DOHH2 (cell line): Measurements from ENCODE around the gene TMEM33.

Experiments used
- H3F3A ChIP-seq: fragments of 200-600 bp; sonication (generic), shearing (Covaris generic); 2 replicates; pipeline ENCODE4 v1.6.0; 2016; ENCODE audit warnings: antibody characterized with exemption, mild to moderate bottlenecking; ENCODE audit not compliant: control insufficient read depth, insufficient read depth
- H3K27ac ChIP-seq: fragments of 200-600 bp; sonication (generic); 2 replicates; pipeline ENCODE4 v1.5.1; 2014; ENCODE audit warnings: low read depth, mild to moderate bottlenecking, low read length, moderate library complexity
- H3K27me3 ChIP-seq: fragments of 200-600 bp; sonication (generic); 2 replicates; pipeline ENCODE4 v1.6.1; 2014; ENCODE audit warnings: mild to moderate bottlenecking, low read length, mixed read lengths; ENCODE audit not compliant: control insufficient read depth
- H3K36me3 ChIP-seq: fragments of 200-600 bp; sonication (generic); 2 replicates; pipeline ENCODE4 v1.6.1; 2014; ENCODE audit warnings: mild to moderate bottlenecking, low read length, moderate library complexity, mixed read lengths; ENCODE audit not compliant: control insufficient read depth
- H3K4me1 ChIP-seq: fragments of 200-600 bp; sonication (generic); 2 replicates; pipeline ENCODE4 v1.6.1; 2014; ENCODE audit warnings: mild to moderate bottlenecking, low read length, mixed read lengths; ENCODE audit not compliant: control insufficient read depth
- H3K4me2 ChIP-seq: fragments of 200-600 bp; sonication (generic); 2 replicates; pipeline ENCODE4 v1.6.0; 2014; ENCODE audit warnings: mild to moderate bottlenecking, low read length, moderate library complexity
- H3K4me3 ChIP-seq: fragments of 200-600 bp; sonication (generic); 2 replicates; pipeline ENCODE4 v1.5.1; 2014; ENCODE audit warnings: mild to moderate bottlenecking, low read length, mixed read lengths
- H3K79me2 ChIP-seq: fragments of 200-600 bp; sonication (generic); 2 replicates; pipeline ENCODE4 v1.6.1; 2014; ENCODE audit warnings: mild to moderate bottlenecking, low read length, mixed read lengths; ENCODE audit not compliant: control insufficient read depth
- H3K9me2 ChIP-seq: fragments of 200-600 bp; sonication (generic); replicated peaks from 2 replicates; pipeline ENCODE4 v1.6.1; 2014; ENCODE audit warnings: mild to moderate bottlenecking, low read length, mixed read lengths; ENCODE audit not compliant: control insufficient read depth
- H3K9me3 ChIP-seq: fragments of 200-600 bp; sonication (generic); 2 replicates; pipeline ENCODE4 v1.6.1; 2014; ENCODE audit warnings: antibody characterized with exemption, low read length, mixed read lengths; ENCODE audit not compliant: control insufficient read depth, insufficient read depth
- H4K20me1 ChIP-seq: fragments of 200-600 bp; sonication (generic); 2 replicates; pipeline ENCODE4 v1.6.0; 2014; ENCODE audit warnings: low read depth, mild to moderate bottlenecking, antibody characterized with exemption, low read length, moderate library complexity; ENCODE audit not compliant: control insufficient read depth, insufficient read depth
- CTCF ChIP-seq: fragments of 200-600 bp; sonication (generic); IDR thresholded peaks from one replicate; pipeline ENCODE4 v1.5.1; 2014; ENCODE audit warnings: antibody characterized with exemption, mild to moderate bottlenecking, low read depth, low read length; ENCODE audit not compliant: poor library complexity, severe bottlenecking
- EZH2phosphoT487 ChIP-seq: fragments of 200-600 bp; sonication (generic); IDR thresholded peaks from 2 replicates; pipeline ENCODE4 v1.6.1; 2017; ENCODE audit warnings: borderline replicate concordance, mild to moderate bottlenecking, antibody characterized with exemption, low read length, moderate library complexity, mixed read lengths

TMEM33 gene

DNA sequence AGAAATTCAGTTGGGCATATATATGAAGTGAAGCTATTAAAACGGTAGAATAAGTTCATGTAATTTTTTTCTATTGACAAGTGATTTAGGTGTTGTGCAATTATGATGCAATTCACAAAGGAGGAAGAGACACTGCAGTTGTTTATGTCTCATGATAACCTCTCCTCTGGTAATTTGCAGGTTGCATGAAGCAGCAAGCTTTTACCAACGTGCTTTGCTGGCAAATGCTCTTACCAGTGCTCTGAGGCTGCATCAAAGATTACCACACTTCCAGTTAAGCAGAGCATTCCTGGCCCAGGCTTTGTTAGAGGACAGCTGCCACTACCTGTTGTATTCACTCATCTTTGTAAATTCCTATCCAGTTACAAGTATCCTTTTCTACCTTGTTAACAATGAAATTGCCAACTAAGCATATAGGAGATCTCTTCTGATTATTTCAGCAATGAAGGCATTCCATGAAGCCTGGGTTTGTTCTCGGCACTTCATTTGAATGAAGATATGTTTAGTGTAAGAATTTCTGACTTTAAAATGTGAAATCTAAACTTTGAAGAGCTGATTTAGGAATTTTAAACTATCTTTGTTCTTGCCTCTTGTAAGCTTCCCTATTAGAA is 3.9 kb downstream of the TMEM33 start:
- H3K9me2 ChIP-seq, result no peaks in the 10 kb centered on the region
- peaks cover 79% of the 10 kb centered on the region for H3K36me3 ChIP-seq
- H3K4me2 ChIP-seq, result no peak overlapping the region
- no peak overlapping the region for H3K27ac ChIP-seq
- H3K4me1 ChIP-seq, result peaks cover 32% of the 10 kb centered on the region
- peaks cover 13% of the 10 kb centered on the region for H4K20me1 ChIP-seq
- H3K79me2 ChIP-seq, result peaks cover 81% of the 10 kb centered on the region
- no peaks in the 10 kb centered on the region for H3K27me3 ChIP-seq
- peaks cover 2% of the 10 kb centered on the region; the same call in 1 of the 2 replicates for H3F3A ChIP-seq
- TF ChIP-seq EZH2phosphoT487 (no peak), CTCF (no peak)
- H3K9me3 ChIP-seq, result peaks cover 3% of the 10 kb centered on the region; the same call in 1 of the 2 replicates
- H3K4me3 ChIP-seq, result no peak overlapping the region

- peaks cover 70% of the 10 kb centered on the region for H3K79me2 ChIP-seq
- no peak overlapping the region for H3K27ac ChIP-seq
- H3K4me3 ChIP-seq, result no peak overlapping the region
- no peak overlapping the region for H3K4me2 ChIP-seq
- no peaks in the 10 kb centered on the region for H3K9me2 ChIP-seq
- TF ChIP-seq EZH2phosphoT487, result no peak
- TF ChIP-seq CTCF, result no peak
- peaks cover 24% of the 10 kb centered on the region for H3K4me1 ChIP-seq
- no peaks in the 10 kb centered on the region for H3K27me3 ChIP-seq
- peaks cover 85% of the 10 kb centered on the region for H3K36me3 ChIP-seq
- H3F3A ChIP-seq, result peaks cover 4% of the 10 kb centered on the region; the same call in 1 of the 2 replicates
- no peaks in the 10 kb centered on the region for H3K9me3 ChIP-seq
- peaks cover 9% of the 10 kb centered on the region for H4K20me1 ChIP-seq
Observed at GRCh38 chr4:41940834-41941233, 5.6 kb downstream of the TMEM33 start.

DNA sequence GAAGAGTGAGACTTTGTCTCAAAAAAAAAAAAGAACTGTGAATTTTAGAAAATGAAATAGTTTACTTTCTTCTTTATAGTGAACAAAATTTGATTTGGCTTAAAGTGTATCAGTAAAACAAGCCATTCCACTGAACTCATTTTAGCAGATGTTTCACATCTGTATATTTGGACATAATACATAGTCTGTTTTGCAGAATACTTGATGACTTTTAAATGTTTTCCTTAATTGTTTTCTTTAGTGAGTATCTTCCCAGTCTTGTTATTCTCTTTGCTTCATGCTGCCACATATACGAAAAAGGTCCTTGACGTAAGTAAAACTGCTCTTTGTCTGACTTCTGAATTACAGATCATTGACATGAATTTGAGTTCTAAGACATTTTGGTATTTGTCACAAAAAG is 8.3 kb downstream of the TMEM33 start:
- no peaks in the 10 kb centered on the region for H3K9me3 ChIP-seq
- H3F3A ChIP-seq, result peaks cover 4% of the 10 kb centered on the region; the same call in 1 of the 2 replicates
- TF ChIP-seq EZH2phosphoT487 (no peak), CTCF (no peak)
- no peak overlapping the region for H3K4me2 ChIP-seq
- H3K27me3 ChIP-seq, result no peaks in the 10 kb centered on the region
- no peak overlapping the region for H3K4me3 ChIP-seq
- no peak overlapping the region for H3K27ac ChIP-seq
- peaks cover 85% of the 10 kb centered on the region for H3K36me3 ChIP-seq
- peaks cover 4% of the 10 kb centered on the region; the same call in 1 of the 2 replicates for H4K20me1 ChIP-seq
- H3K9me2 ChIP-seq, result no peaks in the 10 kb centered on the region
- H3K79me2 ChIP-seq, result peaks cover 44% of the 10 kb centered on the region
- no peaks in the 10 kb centered on the region for H3K4me1 ChIP-seq
